GM19351 (cell line): ENCODE data around the gene SMYD4.
"Not testable (repeated sequence)": the region's sequence is repeated elsewhere in the genome, so short reads cannot be mapped to it uniquely, and the experiment has no call there.

Source experiments
- ATAC-seq: cut with Tn5 transposase; IDR thresholded peaks from one replicate; pipeline ENCODE4 v1.9.1; 2021; ENCODE audit warnings: mild to moderate bottlenecking, moderate library complexity; ENCODE audit not compliant: unreplicated experiment

Gene SMYD4

GRCh38 chr17:1755252-1755826, 74.4 kb downstream of the SMYD4 start:
- no peak for ATAC-seq

- no peak for ATAC-seq
Measured at GRCh38 chr17:1754430-1755112, 75.1 kb downstream of the SMYD4 start.

- no peak for ATAC-seq
Measured at GRCh38 chr17:1753767-1754429, 75.8 kb downstream of the SMYD4 start.

GRCh38 chr17:1752425-1753262, 77.1 kb downstream of the SMYD4 start:
- ATAC-seq, result no peak

- ATAC-seq, result no peak
Measured at GRCh38 chr17:1750628-1751027, 79.1 kb downstream of the SMYD4 start.

- ATAC-seq, result no peak
Measured at GRCh38 chr17:1746975-1747543, 82.6 kb downstream of the SMYD4 start.

- ATAC-seq, result no peak
Measured at GRCh38 chr17:1745513-1746020, 84.1 kb downstream of the SMYD4 start.

- ATAC-seq, result no peak
Measured at GRCh38 chr17:1744551-1745512, 84.9 kb downstream of the SMYD4 start.

GRCh38 chr17:1743088-1743439, 86.6 kb downstream of the SMYD4 start:
- ATAC-seq, result no peak

- no peak for ATAC-seq
Measured at GRCh38 chr17:1742371-1743087, 87.2 kb downstream of the SMYD4 start, which contains the start of gene SERPINF2. Gene SERPINF2 (plus strand): TSS chr17:1742871. CDS start chr17:1744996, 2,125 bp downstream.

- ATAC-seq, result not testable (repeated sequence)
Measured at GRCh38 chr17:1741899-1742298, 87.8 kb downstream of the SMYD4 start.

GRCh38 chr17:1737531-1738291, 92.0 kb downstream of the SMYD4 start:
- ATAC-seq, result no peak

- no peak for ATAC-seq
Measured at GRCh38 chr17:1736348-1737281, 93.1 kb downstream of the SMYD4 start.

GRCh38 chr17:1735834-1736347, 93.8 kb downstream of the SMYD4 start:
- no peak for ATAC-seq

GRCh38 chr17:1735418-1735817, 94.3 kb downstream of the SMYD4 start:
- no peak for ATAC-seq

GRCh38 chr17:1733759-1734158, 95.9 kb downstream of the SMYD4 start:
- no peak for ATAC-seq

- no peak for ATAC-seq
Measured at GRCh38 chr17:1732833-1733321, 96.8 kb downstream of the SMYD4 start.
